Loucy (cell line): ENCODE results near the gene PCCA.

Experiments used
- EZH2phosphoT487 ChIP-seq: fragments of 200-600 bp; IDR thresholded peaks from 2 replicates; pipeline ENCODE4 v1.6.1; 2018; ENCODE audit warnings: antibody characterized with exemption, mild to moderate bottlenecking, moderate library complexity, borderline replicate concordance
- TF ChIP-seq, protein P1 (sequence below): fragments of 200-600 bp; sonication (generic); conservative IDR thresholded peaks from 2 replicates; pipeline ENCODE4 v1.5.1; 2014; ENCODE audit warnings: mild to moderate bottlenecking, antibody characterized with exemption, low read length

- TF ChIP-seq, protein P1, sequence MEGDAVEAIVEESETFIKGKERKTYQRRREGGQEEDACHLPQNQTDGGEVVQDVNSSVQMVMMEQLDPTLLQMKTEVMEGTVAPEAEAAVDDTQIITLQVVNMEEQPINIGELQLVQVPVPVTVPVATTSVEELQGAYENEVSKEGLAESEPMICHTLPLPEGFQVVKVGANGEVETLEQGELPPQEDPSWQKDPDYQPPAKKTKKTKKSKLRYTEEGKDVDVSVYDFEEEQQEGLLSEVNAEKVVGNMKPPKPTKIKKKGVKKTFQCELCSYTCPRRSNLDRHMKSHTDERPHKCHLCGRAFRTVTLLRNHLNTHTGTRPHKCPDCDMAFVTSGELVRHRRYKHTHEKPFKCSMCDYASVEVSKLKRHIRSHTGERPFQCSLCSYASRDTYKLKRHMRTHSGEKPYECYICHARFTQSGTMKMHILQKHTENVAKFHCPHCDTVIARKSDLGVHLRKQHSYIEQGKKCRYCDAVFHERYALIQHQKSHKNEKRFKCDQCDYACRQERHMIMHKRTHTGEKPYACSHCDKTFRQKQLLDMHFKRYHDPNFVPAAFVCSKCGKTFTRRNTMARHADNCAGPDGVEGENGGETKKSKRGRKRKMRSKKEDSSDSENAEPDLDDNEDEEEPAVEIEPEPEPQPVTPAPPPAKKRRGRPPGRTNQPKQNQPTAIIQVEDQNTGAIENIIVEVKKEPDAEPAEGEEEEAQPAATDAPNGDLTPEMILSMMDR: no peak
- TF ChIP-seq EZH2phosphoT487: no peak
Observed at GRCh38 chr13:100491164-100491842, 402.4 kb downstream of the PCCA start.
